Parathyroid adenoma (tissue), 2 donors: Measurements from ENCODE around the gene ROCK2.

Experiments
- H2AFZ ChIP-seq: fragments of 300-600 bp; sonication (generic); one replicate; pipeline ENCODE4 v1.7.0; 2017; ENCODE audit warnings: antibody characterized with exemption, mild to moderate bottlenecking
- H3K27ac ChIP-seq: fragments of 300-600 bp; sonication (generic); one replicate; pipeline ENCODE4 v1.7.0; 2017
- H3K27me3 ChIP-seq: fragments of 300-600 bp; sonication (generic); one replicate; pipeline ENCODE4 v1.7.0; 2017; ENCODE audit warnings: low read length; ENCODE audit not compliant: control insufficient read depth, insufficient read depth
- H3K36me3 ChIP-seq: fragments of 300-600 bp; sonication (generic); one replicate; pipeline ENCODE4 v1.7.0; 2017; ENCODE audit warnings: low read length; ENCODE audit not compliant: control insufficient read depth, insufficient read depth
- H3K4me1 ChIP-seq: fragments of 300-600 bp; sonication (generic); one replicate; pipeline ENCODE4 v1.7.0; 2017; ENCODE audit warnings: control low read depth
- H3K4me2 ChIP-seq: fragments of 300-600 bp; sonication (generic); one replicate; pipeline ENCODE4 v1.7.0; 2017; ENCODE audit warnings: low read length
- H3K4me3 ChIP-seq: fragments of 300-600 bp; sonication (generic); one replicate; pipeline ENCODE4 v1.7.0; 2017; ENCODE audit warnings: low read depth, low read length
- H3K79me2 ChIP-seq: fragments of 300-600 bp; sonication (generic); one replicate; pipeline ENCODE4 v1.7.0; 2017; ENCODE audit warnings: control low read depth
- H3K9ac ChIP-seq: fragments of 300-600 bp; sonication (generic); one replicate; pipeline ENCODE4 v1.7.0; 2017; ENCODE audit warnings: mild to moderate bottlenecking
- H3K9me3 ChIP-seq: fragments of 300-600 bp; sonication (generic); one replicate; pipeline ENCODE4 v1.7.0; 2017; ENCODE audit warnings: low read length; ENCODE audit not compliant: control insufficient read depth
- TF ChIP-seq, protein P1 (sequence below): fragments of 300-600 bp; sonication (generic); IDR thresholded peaks from one replicate; pipeline ENCODE4 v1.7.0; 2017; ENCODE audit warnings: antibody characterized with exemption, mild to moderate bottlenecking
- donor health status: primary hyperparathyroidism.

Gene ROCK2

GRCh38 chr2:11179899-11180298 lies 164.5 kb downstream of the ROCK2 start:
- no peak overlapping the region for H3K27ac ChIP-seq
- TF ChIP-seq, protein P1, sequence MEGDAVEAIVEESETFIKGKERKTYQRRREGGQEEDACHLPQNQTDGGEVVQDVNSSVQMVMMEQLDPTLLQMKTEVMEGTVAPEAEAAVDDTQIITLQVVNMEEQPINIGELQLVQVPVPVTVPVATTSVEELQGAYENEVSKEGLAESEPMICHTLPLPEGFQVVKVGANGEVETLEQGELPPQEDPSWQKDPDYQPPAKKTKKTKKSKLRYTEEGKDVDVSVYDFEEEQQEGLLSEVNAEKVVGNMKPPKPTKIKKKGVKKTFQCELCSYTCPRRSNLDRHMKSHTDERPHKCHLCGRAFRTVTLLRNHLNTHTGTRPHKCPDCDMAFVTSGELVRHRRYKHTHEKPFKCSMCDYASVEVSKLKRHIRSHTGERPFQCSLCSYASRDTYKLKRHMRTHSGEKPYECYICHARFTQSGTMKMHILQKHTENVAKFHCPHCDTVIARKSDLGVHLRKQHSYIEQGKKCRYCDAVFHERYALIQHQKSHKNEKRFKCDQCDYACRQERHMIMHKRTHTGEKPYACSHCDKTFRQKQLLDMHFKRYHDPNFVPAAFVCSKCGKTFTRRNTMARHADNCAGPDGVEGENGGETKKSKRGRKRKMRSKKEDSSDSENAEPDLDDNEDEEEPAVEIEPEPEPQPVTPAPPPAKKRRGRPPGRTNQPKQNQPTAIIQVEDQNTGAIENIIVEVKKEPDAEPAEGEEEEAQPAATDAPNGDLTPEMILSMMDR: no peak
- H3K79me2 ChIP-seq: no peaks in the 10 kb centered on the region
- H3K27me3 ChIP-seq: no peaks in the 10 kb centered on the region
- no peaks in the 10 kb centered on the region for H3K4me1 ChIP-seq
- H2AFZ ChIP-seq: no peak overlapping the region
- no peaks in the 10 kb centered on the region for H3K36me3 ChIP-seq
- no peaks in the 10 kb centered on the region for H3K9me3 ChIP-seq
- H3K4me2 ChIP-seq: no peak overlapping the region
- no peak overlapping the region for H3K4me3 ChIP-seq
- H3K9ac ChIP-seq: no peak overlapping the region

- Histone ChIP-seq H3K36me3 (no peaks in the 10 kb centered on the region), H3K4me1 (no peaks in the 10 kb centered on the region), H2AFZ (no peak overlapping the region), H3K9me3 (no peaks in the 10 kb centered on the region), H3K27ac (no peak overlapping the region), H3K79me2 (no peaks in the 10 kb centered on the region), H3K4me3 (no peak overlapping the region), H3K4me2 (no peak overlapping the region), H3K27me3 (no peaks in the 10 kb centered on the region), H3K9ac (no peak overlapping the region)
- TF ChIP-seq, protein P1: no peak
Observed at GRCh38 chr2:11179196-11179595, 165.2 kb downstream of the ROCK2 start.

DNA sequence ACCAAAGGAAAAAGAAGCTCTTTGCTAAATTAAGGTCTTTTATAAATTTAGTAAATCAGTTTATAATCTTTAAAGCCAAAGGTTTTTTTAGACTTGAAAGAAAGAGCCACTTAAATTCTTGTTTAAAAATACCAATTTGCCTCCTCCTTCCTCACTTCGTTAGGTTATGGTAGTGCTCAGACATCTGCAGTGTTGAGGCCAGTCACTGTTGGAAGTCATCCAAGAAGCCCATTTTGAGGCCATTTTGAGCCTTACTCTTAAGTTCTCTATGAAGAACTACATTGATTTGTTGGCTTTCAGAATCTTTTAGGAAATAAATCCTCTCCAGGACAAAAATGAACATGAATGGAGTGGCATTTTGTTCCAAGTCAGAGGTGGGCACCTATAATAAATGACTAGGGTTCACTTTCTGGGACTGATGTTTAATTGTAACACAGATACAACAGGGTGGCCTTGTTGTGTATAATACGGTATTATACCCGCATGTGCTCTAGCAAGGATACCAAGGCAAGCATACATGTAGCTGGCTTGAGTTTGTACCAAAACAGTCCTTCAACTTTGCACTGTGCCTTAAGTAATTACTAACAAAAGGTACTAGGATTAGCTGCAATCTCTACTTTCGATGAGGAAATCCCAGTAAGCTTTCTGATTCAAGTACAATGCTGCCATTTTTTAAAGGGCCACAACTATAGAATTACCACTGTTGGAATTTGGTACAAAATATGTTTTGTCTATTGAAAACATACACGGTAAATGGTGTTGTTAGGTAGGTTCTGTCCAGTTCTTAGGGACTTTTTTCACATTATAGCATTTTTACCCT lies 166.4 kb downstream of the ROCK2 start:
- Histone ChIP-seq H3K4me2 (no peak overlapping the region), H3K36me3 (no peaks in the 10 kb centered on the region), H3K9ac (no peak overlapping the region), H3K9me3 (no peaks in the 10 kb centered on the region), H2AFZ (no peak overlapping the region), H3K79me2 (no peaks in the 10 kb centered on the region), H3K27me3 (no peaks in the 10 kb centered on the region), H3K27ac (no peak overlapping the region), H3K4me3 (no peak overlapping the region), H3K4me1 (no peaks in the 10 kb centered on the region)
- TF ChIP-seq, protein P1: no peak

GRCh38 chr2:11175293-11175795 lies 169.1 kb downstream of the ROCK2 start:
- Histone ChIP-seq H3K36me3 (no peaks in the 10 kb centered on the region), H3K9ac (no peak overlapping the region), H3K79me2 (no peaks in the 10 kb centered on the region), H3K27ac (no peak overlapping the region), H3K4me1 (no peaks in the 10 kb centered on the region), H3K4me3 (no peak overlapping the region), H3K9me3 (no peaks in the 10 kb centered on the region), H3K27me3 (no peaks in the 10 kb centered on the region), H3K4me2 (no peak overlapping the region), H2AFZ (no peak overlapping the region)
- TF ChIP-seq, protein P1: no peak

GRCh38 chr2:11174222-11174621 lies 170.2 kb downstream of the ROCK2 start:
- no peak overlapping the region for H3K9ac ChIP-seq
- H3K4me1 ChIP-seq: no peaks in the 10 kb centered on the region
- H3K27ac ChIP-seq: no peak overlapping the region
- no peak overlapping the region for H3K4me2 ChIP-seq
- TF ChIP-seq, protein P1: no peak
- H3K9me3 ChIP-seq: no peaks in the 10 kb centered on the region
- no peaks in the 10 kb centered on the region for H3K79me2 ChIP-seq
- no peak overlapping the region for H2AFZ ChIP-seq
- no peaks in the 10 kb centered on the region for H3K36me3 ChIP-seq
- H3K4me3 ChIP-seq: no peak overlapping the region
- no peaks in the 10 kb centered on the region for H3K27me3 ChIP-seq
